GM19372 (cell line): ENCODE data around the gene COPRS.

Experiments used
- ATAC-seq: cut with Tn5 transposase; IDR thresholded peaks from one replicate; pipeline ENCODE4 v1.9.1; 2021; ENCODE audit warnings: mild to moderate bottlenecking, low read depth, moderate library complexity; ENCODE audit not compliant: unreplicated experiment

The COPRS gene

GRCh38 chr17:31858642-31859486, at the start of gene COPRS:
COPRS (minus strand) TSS chr17:31859244; CDS start chr17:31859199, 45 bp downstream.
- peak; percentile 89 for ATAC-seq

- no peak for ATAC-seq
These were observed 49.3 kb upstream of the COPRS start for GRCh38 chr17:31908386-31908785.

- no peak for ATAC-seq
These were observed 48.4 kb upstream of the COPRS start for GRCh38 chr17:31907342-31907962.

GRCh38 chr17:31903401-31903800, 44.4 kb upstream of the COPRS start:
- no peak for ATAC-seq

GRCh38 chr17:31902693-31903092, 43.6 kb upstream of the COPRS start:
- ATAC-seq = no peak

GRCh38 chr17:31900877-31901276, 41.8 kb upstream of the COPRS start:
- no peak for ATAC-seq

GRCh38 chr17:31888124-31888523, 29.1 kb upstream of the COPRS start:
- ATAC-seq = no peak

- ATAC-seq = no peak
These were observed 23.5 kb upstream of the COPRS start for GRCh38 chr17:31882571-31882970.

- ATAC-seq = no peak
These were observed 21.3 kb upstream of the COPRS start for GRCh38 chr17:31880311-31880710.

GRCh38 chr17:31878703-31879073, 19.6 kb upstream of the COPRS start:
- no peak for ATAC-seq

- no peak for ATAC-seq
These were observed 19.1 kb upstream of the COPRS start for GRCh38 chr17:31877911-31878702.

- ATAC-seq = no peak
These were observed 18.3 kb upstream of the COPRS start for GRCh38 chr17:31877341-31877740.

- no peak for ATAC-seq
These were observed 16.0 kb upstream of the COPRS start for GRCh38 chr17:31875081-31875480.

- ATAC-seq = no peak
These were observed 10.9 kb upstream of the COPRS start for GRCh38 chr17:31869797-31870568.

GRCh38 chr17:31869031-31869430, 10.0 kb upstream of the COPRS start:
- ATAC-seq = no peak

- no peak for ATAC-seq
These were observed 504 bp upstream of the COPRS start for GRCh38 chr17:31859487-31860008.

GRCh38 chr17:31857920-31858641, 963 bp downstream of the COPRS start:
- ATAC-seq = no peak

- ATAC-seq = no peak
These were observed 2.3 kb downstream of the COPRS start for GRCh38 chr17:31856750-31857149.

- no peak for ATAC-seq
These were observed 4.4 kb downstream of the COPRS start for GRCh38 chr17:31854672-31855071.
